Loucy (cell line): ENCODE results near the gene PRDM8.

Source experiments
- H2AFZ ChIP-seq: fragments of 200-600 bp; sonication (generic); 2 replicates; pipeline ENCODE4 v1.6.0; 2016; ENCODE audit warnings: antibody characterized with exemption, mild to moderate bottlenecking, low read length, moderate library complexity
- H3F3A ChIP-seq: fragments of 200-600 bp; 2 replicates; pipeline ENCODE4 v1.6.0; 2016; ENCODE audit warnings: antibody characterized with exemption, low read depth, mild to moderate bottlenecking
- H3K27me3 ChIP-seq: fragments of 200-600 bp; sonication (generic); 2 replicates; pipeline ENCODE4 v1.6.1; 2014; ENCODE audit warnings: low read length, mild to moderate bottlenecking; ENCODE audit not compliant: insufficient read depth, poor library complexity, severe bottlenecking
- H3K36me3 ChIP-seq: fragments of 200-600 bp; sonication (generic); 2 replicates; pipeline ENCODE4 v1.6.1; 2016; ENCODE audit warnings: low read length; ENCODE audit not compliant: insufficient read depth
- H3K4me1 ChIP-seq: fragments of 200-600 bp; sonication (generic); 2 replicates; pipeline ENCODE4 v1.5.1; 2014; ENCODE audit warnings: low read length, mild to moderate bottlenecking; ENCODE audit not compliant: insufficient read depth, poor library complexity, severe bottlenecking
- H3K4me2 ChIP-seq: fragments of 200-600 bp; sonication (generic); 2 replicates; pipeline ENCODE4 v1.6.0; 2014; ENCODE audit warnings: antibody characterized with exemption, low read length, low read depth, mild to moderate bottlenecking; ENCODE audit not compliant: poor library complexity, severe bottlenecking
- H3K4me3 ChIP-seq: fragments of 200-600 bp; sonication (generic); 2 replicates; pipeline ENCODE4 v1.5.1; 2014; ENCODE audit warnings: low read length, mild to moderate bottlenecking, mixed read lengths; ENCODE audit not compliant: poor library complexity, severe bottlenecking
- H3K79me2 ChIP-seq: fragments of 200-600 bp; sonication (generic); 2 replicates; pipeline ENCODE4 v1.6.1; 2014; ENCODE audit warnings: low read length; ENCODE audit not compliant: insufficient read depth
- H3K9ac ChIP-seq: fragments of 200-600 bp; sonication (generic); 2 replicates; pipeline ENCODE4 v1.6.0; 2014; ENCODE audit warnings: mild to moderate bottlenecking, low read depth, low read length, moderate library complexity; ENCODE audit not compliant: poor library complexity, severe bottlenecking
- H3K9me2 ChIP-seq: fragments of 200-600 bp; sonication (generic); replicated peaks from 2 replicates; pipeline ENCODE4 v1.6.1; 2016; ENCODE audit warnings: low read depth, low read length, mixed read lengths
- H3K9me3 ChIP-seq: fragments of 200-600 bp; sonication (generic); 2 replicates; pipeline ENCODE4 v1.6.1; 2014; ENCODE audit warnings: mild to moderate bottlenecking, antibody characterized with exemption, low read length, low read depth; ENCODE audit not compliant: insufficient read depth
- H4K20me1 ChIP-seq: fragments of 200-600 bp; sonication (generic); 2 replicates; pipeline ENCODE4 v1.6.0; 2014; ENCODE audit warnings: antibody characterized with exemption, low read length, mild to moderate bottlenecking; ENCODE audit not compliant: insufficient read depth, poor library complexity, severe bottlenecking
- EZH2phosphoT487 ChIP-seq: fragments of 200-600 bp; IDR thresholded peaks from 2 replicates; pipeline ENCODE4 v1.6.1; 2018; ENCODE audit warnings: antibody characterized with exemption, mild to moderate bottlenecking, moderate library complexity, borderline replicate concordance
- TF ChIP-seq, protein P1 (sequence below): fragments of 200-600 bp; sonication (generic); conservative IDR thresholded peaks from 2 replicates; pipeline ENCODE4 v1.5.1; 2014; ENCODE audit warnings: mild to moderate bottlenecking, antibody characterized with exemption, low read length

Gene PRDM8

DNA sequence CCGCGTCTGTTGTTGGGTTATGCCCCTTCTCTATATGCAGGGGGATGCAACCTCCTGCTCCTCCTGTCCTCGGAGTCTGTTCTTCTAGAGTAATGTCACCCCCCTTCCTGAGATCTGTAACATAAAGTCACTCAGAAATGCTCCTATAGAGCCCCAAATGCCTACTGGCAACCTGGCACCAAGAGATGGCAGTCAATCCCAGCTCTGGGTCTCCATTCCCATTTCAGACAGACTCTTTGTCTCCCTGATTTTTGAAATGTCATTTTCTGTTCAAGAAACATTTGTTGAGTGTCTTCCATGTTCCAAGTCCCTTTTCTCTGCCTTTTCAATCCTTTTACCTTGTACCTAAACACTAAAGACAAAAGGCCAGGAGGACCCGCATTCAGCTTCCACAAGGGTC is 9.6 kb upstream of the PRDM8 start:
- Histone ChIP-seq H3F3A (no peaks in the 10 kb centered on the region), H3K4me2 (peak overlapping the region; percentile 97), H3K9ac (peak overlapping the region; percentile 98), H3K4me3 (peak overlapping the region; percentile 93), H3K36me3 (peaks cover 7% of the 10 kb centered on the region; the same call in 1 of the 2 replicates), H3K9me3 (no peaks in the 10 kb centered on the region), H3K9me2 (no peaks in the 10 kb centered on the region), H3K79me2 (peaks cover 98% of the 10 kb centered on the region), H3K4me1 (peaks cover 57% of the 10 kb centered on the region), H3K27me3 (no peaks in the 10 kb centered on the region), H2AFZ (no peak overlapping the region), H4K20me1 (no peaks in the 10 kb centered on the region)
- no peak for TF ChIP-seq EZH2phosphoT487
- TF ChIP-seq, protein P1, sequence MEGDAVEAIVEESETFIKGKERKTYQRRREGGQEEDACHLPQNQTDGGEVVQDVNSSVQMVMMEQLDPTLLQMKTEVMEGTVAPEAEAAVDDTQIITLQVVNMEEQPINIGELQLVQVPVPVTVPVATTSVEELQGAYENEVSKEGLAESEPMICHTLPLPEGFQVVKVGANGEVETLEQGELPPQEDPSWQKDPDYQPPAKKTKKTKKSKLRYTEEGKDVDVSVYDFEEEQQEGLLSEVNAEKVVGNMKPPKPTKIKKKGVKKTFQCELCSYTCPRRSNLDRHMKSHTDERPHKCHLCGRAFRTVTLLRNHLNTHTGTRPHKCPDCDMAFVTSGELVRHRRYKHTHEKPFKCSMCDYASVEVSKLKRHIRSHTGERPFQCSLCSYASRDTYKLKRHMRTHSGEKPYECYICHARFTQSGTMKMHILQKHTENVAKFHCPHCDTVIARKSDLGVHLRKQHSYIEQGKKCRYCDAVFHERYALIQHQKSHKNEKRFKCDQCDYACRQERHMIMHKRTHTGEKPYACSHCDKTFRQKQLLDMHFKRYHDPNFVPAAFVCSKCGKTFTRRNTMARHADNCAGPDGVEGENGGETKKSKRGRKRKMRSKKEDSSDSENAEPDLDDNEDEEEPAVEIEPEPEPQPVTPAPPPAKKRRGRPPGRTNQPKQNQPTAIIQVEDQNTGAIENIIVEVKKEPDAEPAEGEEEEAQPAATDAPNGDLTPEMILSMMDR: peak; percentile 23

DNA sequence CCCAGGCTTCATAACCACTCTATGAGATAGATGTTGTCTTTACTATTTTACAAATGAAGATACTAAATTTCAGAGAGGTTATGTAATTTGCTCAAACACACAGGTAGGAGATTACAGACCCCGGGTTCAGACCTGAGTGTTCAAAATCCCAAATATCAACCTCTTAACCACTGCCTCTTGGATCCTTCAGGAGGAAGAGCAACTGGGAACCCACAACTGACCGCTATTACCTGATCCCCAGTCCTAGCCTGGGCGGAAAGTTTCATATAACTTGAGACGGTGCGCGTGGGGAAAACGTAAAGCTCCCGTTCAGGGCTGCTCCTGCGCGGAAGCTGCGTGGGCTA is 8.9 kb upstream of the PRDM8 start:
- Histone ChIP-seq H2AFZ (no peak overlapping the region), H3K79me2 (peaks cover 98% of the 10 kb centered on the region), H3K27me3 (no peaks in the 10 kb centered on the region), H3K9ac (no peak overlapping the region), H3K4me3 (peak overlapping the region; percentile 93), H3F3A (no peaks in the 10 kb centered on the region), H3K36me3 (peaks cover 7% of the 10 kb centered on the region; the same call in 1 of the 2 replicates), H3K9me3 (no peaks in the 10 kb centered on the region), H3K4me2 (peak overlapping the region; percentile 97), H3K4me1 (peaks cover 53% of the 10 kb centered on the region), H4K20me1 (no peaks in the 10 kb centered on the region), H3K9me2 (no peaks in the 10 kb centered on the region)
- TF ChIP-seq EZH2phosphoT487: no peak
- TF ChIP-seq, protein P1: no peak

DNA sequence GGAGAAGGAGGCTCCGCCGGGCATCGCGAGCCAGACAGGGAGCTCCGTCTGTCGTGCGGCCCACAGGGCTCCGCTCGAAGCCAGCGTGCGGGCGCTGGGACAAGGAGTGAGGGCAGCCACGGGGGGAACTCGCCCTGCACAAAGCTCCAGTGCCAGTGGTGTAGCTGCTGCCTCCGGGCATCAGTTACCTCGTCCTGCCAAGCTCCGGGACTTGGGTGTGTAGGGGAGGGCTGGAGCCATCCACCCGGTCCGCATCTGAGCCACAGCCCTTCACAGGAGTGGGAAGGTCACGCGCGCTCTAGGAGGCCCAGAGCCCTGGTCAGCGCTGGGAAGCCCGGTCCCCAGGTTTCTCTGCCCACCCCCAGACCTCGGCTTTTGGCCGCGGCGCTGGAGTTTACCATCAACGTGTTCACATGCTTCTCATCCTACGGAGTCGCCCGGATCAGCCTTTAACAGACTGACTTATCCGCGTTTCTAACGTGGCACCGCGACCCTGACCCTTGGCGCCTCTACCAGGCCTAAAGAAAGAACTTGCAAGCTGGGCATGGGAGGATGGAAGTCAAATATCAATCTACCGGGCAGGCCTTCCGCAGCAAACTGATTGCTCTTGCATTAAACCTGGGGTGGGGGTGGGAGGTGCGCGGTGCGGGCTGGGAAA is 8.4 kb upstream of the PRDM8 start:
- Histone ChIP-seq H3K4me1 (peaks cover 51% of the 10 kb centered on the region), H3K4me2 (peak overlapping the region; percentile 97), H2AFZ (no peak overlapping the region), H3K27me3 (no peaks in the 10 kb centered on the region), H3K9ac (no peak overlapping the region), H3K4me3 (no peak overlapping the region), H3F3A (no peaks in the 10 kb centered on the region), H3K9me2 (no peaks in the 10 kb centered on the region), H3K79me2 (peaks cover 98% of the 10 kb centered on the region), H3K36me3 (peaks cover 7% of the 10 kb centered on the region; the same call in 1 of the 2 replicates), H3K9me3 (no peaks in the 10 kb centered on the region), H4K20me1 (no peaks in the 10 kb centered on the region)
- no peak for TF ChIP-seq EZH2phosphoT487
- TF ChIP-seq, protein P1: no peak
